Measurements from ENCODE around the gene GLI3. TPM values are rescaled to one million over a fixed set of nuclear protein-coding genes. Genes with fewer than 3 reads are reported as not detected.

GLI3 gene
- total RNA-seq, 2 experiments from 2014 or later: not detected

GRCh38 chr7:42221304-42221703 is 15.7 kb downstream of the GLI3 start:
- POLR2A ChIA-PET: no interaction called here
- Mint-ChIP-seq H3K9me3 (no peaks in the 10 kb centered on the region), H3K27me3 (peaks cover 12% of the 10 kb centered on the region), H3K4me1 (ENCODE audit: low read depth) (no peaks in the 10 kb centered on the region), H3K36me3 (ENCODE audit: low read depth) (no peaks in the 10 kb centered on the region), H3K27ac (no peak overlapping the region), H3K4me3 (no peak overlapping the region)
- DNase-seq (no peak), ATAC-seq (no peak)
- intact Hi-C loops (cut with micrococcal nuclease): no loop called here
- TF ChIP-seq CTCF (IDR thresholded peaks at IDR 0.05): no peak
- CTCF ChIA-PET: no interaction called here

- H3K4me1 Mint-ChIP-seq (ENCODE audit: low read depth): no peaks in the 10 kb centered on the region
- ChIA-PET POLR2A (no interaction called here), CTCF (no interaction called here)
- DNase-seq (no peak), ATAC-seq (no peak)
- intact Hi-C loops (cut with micrococcal nuclease): no loop called here
- H3K9me3 Mint-ChIP-seq: no peaks in the 10 kb centered on the region
- TF ChIP-seq CTCF (IDR thresholded peaks at IDR 0.05): no peak
- peaks cover 8% of the 10 kb centered on the region for H3K27me3 Mint-ChIP-seq
- H3K27ac Mint-ChIP-seq: no peak overlapping the region
- no peaks in the 10 kb centered on the region for H3K36me3 Mint-ChIP-seq (ENCODE audit: low read depth)
- H3K4me3 Mint-ChIP-seq: no peak overlapping the region
These were observed 17.6 kb downstream of the GLI3 start for GRCh38 chr7:42219447-42219846.

- no peak for ATAC-seq
These were observed 18.8 kb downstream of the GLI3 start for GRCh38 chr7:42218248-42218647.

GRCh38 chr7:42217548-42217947 is 19.5 kb downstream of the GLI3 start:
- CTCF ChIA-PET: interaction anchor here (1.0 kb wide), 1 partner anchor 11 kb away, joined by 3 read pairs; no protein-coding TSS in a partner anchor
- ATAC-seq: no peak
- POLR2A ChIA-PET: no interaction called here

More at GRCh38 chr7:42218248-42218647, 18.8 kb downstream of the GLI3 start:
- no peak overlapping the region for H3K4me3 Mint-ChIP-seq
- H3K36me3 Mint-ChIP-seq (ENCODE audit: low read depth): no peaks in the 10 kb centered on the region
- ChIA-PET POLR2A (no interaction called here), CTCF (interaction anchor here (1.0 kb wide), 1 partner anchor 11 kb away, joined by 3 read pairs; no protein-coding TSS in a partner anchor)
- peaks cover 7% of the 10 kb centered on the region for H3K27me3 Mint-ChIP-seq
- H3K4me1 Mint-ChIP-seq (ENCODE audit: low read depth): no peaks in the 10 kb centered on the region
- no peak overlapping the region for H3K27ac Mint-ChIP-seq
- no peak for DNase-seq
- intact Hi-C loops (cut with micrococcal nuclease): no loop called here
- H3K9me3 Mint-ChIP-seq: no peaks in the 10 kb centered on the region
- TF ChIP-seq CTCF (IDR thresholded peaks at IDR 0.05): no peak

GRCh38 chr7:42217053-42217452 is 20.0 kb downstream of the GLI3 start:
- no peak for DNase-seq
- ATAC-seq: no peak
- no peaks in the 10 kb centered on the region for H3K4me1 Mint-ChIP-seq (ENCODE audit: low read depth)
- no peaks in the 10 kb centered on the region for H3K36me3 Mint-ChIP-seq (ENCODE audit: low read depth)
- no peaks in the 10 kb centered on the region for H3K9me3 Mint-ChIP-seq
- H3K27ac Mint-ChIP-seq: no peak overlapping the region
- H3K4me3 Mint-ChIP-seq: no peak overlapping the region
- peaks cover 7% of the 10 kb centered on the region for H3K27me3 Mint-ChIP-seq
- POLR2A ChIA-PET: no interaction called here
- CTCF ChIA-PET: no interaction called here
- intact Hi-C loops (cut with micrococcal nuclease): no loop called here
- no peak for TF ChIP-seq CTCF (IDR thresholded peaks at IDR 0.05)

More at GRCh38 chr7:42217548-42217947, 19.5 kb downstream of the GLI3 start:
- no peaks in the 10 kb centered on the region for H3K36me3 Mint-ChIP-seq (ENCODE audit: low read depth)
- no peaks in the 10 kb centered on the region for H3K4me1 Mint-ChIP-seq (ENCODE audit: low read depth)
- no peak for DNase-seq
- intact Hi-C loops (cut with micrococcal nuclease): no loop called here
- H3K4me3 Mint-ChIP-seq: no peak overlapping the region
- no peaks in the 10 kb centered on the region for H3K9me3 Mint-ChIP-seq
- no peak overlapping the region for H3K27ac Mint-ChIP-seq
- no peak for TF ChIP-seq CTCF (IDR thresholded peaks at IDR 0.05)
- peaks cover 7% of the 10 kb centered on the region for H3K27me3 Mint-ChIP-seq

Measured in activated CD8-positive, alpha-beta T cell treated with anti-CD3 and anti-CD28 coated beads for 36 hours (primary cell).